Caco-2 (cell line): ENCODE measurements around the gene PEX3. TPM values are rescaled to one million over a fixed set of nuclear protein-coding genes. Genes with fewer than 3 reads are reported as not detected.
A peak's percentile ranks its signal among the peaks of the same experiment; 100 is the strongest.

ENCODE experiments used
- BruUV-seq: library from RNA; stranded (reverse); fragments of 400-500 nt; replicated peaks from 2 replicates; lab custom pipeline; 2021; lab: Mats Ljungman, UMichigan
- CTCF ChIA-PET: fragments of 300-600 bp; sonication (Branson Sonifier 250); formaldehyde crosslinking; loops from one replicate; lab custom pipeline; 2022; ENCODE audit warnings: antibody characterized with exemption; lab: Charles Lee
- POLR2A ChIA-PET: fragments of 300-600 bp; sonication (Branson Sonifier 250); formaldehyde crosslinking; loops from one replicate; lab custom pipeline; 2022; ENCODE audit warnings: antibody characterized with exemption; lab: Charles Lee
- DNase-seq, 2 experiments: peaks; one replicate each; pipeline versions ENCODE4 v3.0.0 to v3.0.0-alpha.2; 2020 to 2022
- H3K27me3 ChIP-seq: replicated peaks from 2 replicates; pipeline ENCODE4 v1.6.0; 2011; ENCODE audit warnings: low read length; ENCODE audit not compliant: control insufficient read depth, insufficient read depth
- H3K36me3 ChIP-seq: 2 replicates; pipeline ENCODE4 v1.5.1; 2011; ENCODE audit warnings: low read length; ENCODE audit not compliant: control insufficient read depth, insufficient read depth
- H3K4me1 ChIP-seq: fragments of 250-450 bp; sonication (Bioruptor Pico); 2 replicates; pipeline ENCODE4 v1.5.1; 2020; ENCODE audit warnings: mild to moderate bottlenecking
- H3K4me3 ChIP-seq: 2 replicates; pipeline ENCODE4 v1.5.1; 2011; ENCODE audit warnings: low read depth, mild to moderate bottlenecking, control low read depth, low read length
- H3K9me3 ChIP-seq: fragments of 250-450 bp; sonication (Bioruptor Pico); 2 replicates; pipeline ENCODE4 v1.5.1; 2020; ENCODE audit warnings: mild to moderate bottlenecking, moderate library complexity
- H3K27ac Mint-ChIP-seq: one replicate; pipeline ENCODE4 v1.8.0; 2022; ENCODE audit warnings: mixed read lengths; ENCODE audit not compliant: unreplicated experiment
- H3K27me3 Mint-ChIP-seq: one replicate; pipeline ENCODE4 v1.8.0; 2022; ENCODE audit warnings: mixed read lengths; ENCODE audit not compliant: insufficient read depth, unreplicated experiment
- H3K36me3 Mint-ChIP-seq: one replicate; pipeline ENCODE4 v1.8.0; 2022; ENCODE audit warnings: mild to moderate bottlenecking, mixed read lengths; ENCODE audit not compliant: insufficient read depth, unreplicated experiment
- H3K4me1 Mint-ChIP-seq: one replicate; pipeline ENCODE4 v1.8.0; 2022; ENCODE audit warnings: low read depth, mixed read lengths; ENCODE audit not compliant: unreplicated experiment
- H3K4me3 Mint-ChIP-seq: one replicate; pipeline ENCODE4 v1.8.0; 2022; ENCODE audit warnings: mild to moderate bottlenecking, moderate library complexity, mixed read lengths; ENCODE audit not compliant: unreplicated experiment
- H3K9me3 Mint-ChIP-seq: one replicate; pipeline ENCODE4 v1.8.0; 2022; ENCODE audit warnings: mixed read lengths; ENCODE audit not compliant: unreplicated experiment
- intact Hi-C: fragments of 100-400 bp; cut with micrococcal nuclease; formaldehyde crosslinking; loops from one replicate; pipeline ENCODE4 v1.10.0; 2022; ENCODE audit not compliant: unreplicated experiment
- total RNA-seq: library from RNA; stranded (reverse); gene quantifications from 2 replicates; pipeline ENCODE4 v1.2.3, GENCODE V29; 2022
- TF ChIP-seq, protein P1 (sequence below), 2 experiments: fragments of 200-600 bp in 1 of 2; IDR thresholded peaks; 1 replicate in 1 of 2; 2 replicates in 1 of 2; pipeline versions ENCODE4 v1.5.1 to v1.8.0; 2011 to 2022; ENCODE audit warnings: antibody characterized with exemption in 1 of 2, control low read depth in 1 of 2, inconsistent platforms in 1 of 2, low read depth in 1 of 2, low read length in 1 of 2, mild to moderate bottlenecking in 1 of 2, moderate library complexity in 1 of 2; ENCODE audit not compliant: insufficient read depth in 1 of 2, severe bottlenecking in 1 of 2, unreplicated experiment in 1 of 2

Gene PEX3
- total RNA-seq, 1 experiment from 2014 or later = 44.6 TPM

DNA sequence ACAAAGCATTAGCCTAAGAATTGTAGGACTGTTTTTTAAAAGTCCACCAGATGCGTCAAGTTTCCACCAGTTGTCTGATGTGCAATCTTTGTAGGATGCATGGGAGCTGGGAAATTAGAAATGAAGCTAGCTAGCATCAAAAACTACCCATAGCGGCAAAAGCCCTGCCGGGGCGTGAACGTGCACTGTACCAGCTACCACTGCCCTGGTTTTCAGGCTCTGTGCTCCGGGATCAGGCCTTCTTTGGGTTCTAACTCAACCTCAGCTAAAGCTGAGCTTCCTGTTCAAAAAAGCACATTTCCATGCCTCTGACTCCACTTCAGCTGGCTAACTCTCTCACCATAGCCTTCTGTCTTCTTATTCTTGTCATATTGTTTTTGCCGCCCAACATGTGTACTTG lies 87.8 kb downstream of the PEX3 start:
- Mint-ChIP-seq H3K4me3 (peak overlapping the region; percentile 75), H3K4me1 (peaks cover 34% of the 10 kb centered on the region), H3K36me3 (peaks cover 16% of the 10 kb centered on the region), H3K27ac (peak overlapping the region; percentile 84), H3K27me3 (no peaks in the 10 kb centered on the region), H3K9me3 (no peaks in the 10 kb centered on the region)
- Histone ChIP-seq H3K9me3 (no peaks in the 10 kb centered on the region), H3K4me3 (peak overlapping the region; percentile 39), H3K27me3 (no peaks in the 10 kb centered on the region), H3K4me1 (peaks cover 61% of the 10 kb centered on the region), H3K36me3 (no peaks in the 10 kb centered on the region)
- no peak for DNase-seq
- intact Hi-C loops = no loop called here
- no TSS peak for BruUV-seq
- ChIA-PET POLR2A (no interaction called here), CTCF (interaction anchor here (1.2 kb wide), 1 partner anchor 37 kb away, joined by 3 read pairs; no protein-coding TSS in a partner anchor)
- TF ChIP-seq, protein P1, sequence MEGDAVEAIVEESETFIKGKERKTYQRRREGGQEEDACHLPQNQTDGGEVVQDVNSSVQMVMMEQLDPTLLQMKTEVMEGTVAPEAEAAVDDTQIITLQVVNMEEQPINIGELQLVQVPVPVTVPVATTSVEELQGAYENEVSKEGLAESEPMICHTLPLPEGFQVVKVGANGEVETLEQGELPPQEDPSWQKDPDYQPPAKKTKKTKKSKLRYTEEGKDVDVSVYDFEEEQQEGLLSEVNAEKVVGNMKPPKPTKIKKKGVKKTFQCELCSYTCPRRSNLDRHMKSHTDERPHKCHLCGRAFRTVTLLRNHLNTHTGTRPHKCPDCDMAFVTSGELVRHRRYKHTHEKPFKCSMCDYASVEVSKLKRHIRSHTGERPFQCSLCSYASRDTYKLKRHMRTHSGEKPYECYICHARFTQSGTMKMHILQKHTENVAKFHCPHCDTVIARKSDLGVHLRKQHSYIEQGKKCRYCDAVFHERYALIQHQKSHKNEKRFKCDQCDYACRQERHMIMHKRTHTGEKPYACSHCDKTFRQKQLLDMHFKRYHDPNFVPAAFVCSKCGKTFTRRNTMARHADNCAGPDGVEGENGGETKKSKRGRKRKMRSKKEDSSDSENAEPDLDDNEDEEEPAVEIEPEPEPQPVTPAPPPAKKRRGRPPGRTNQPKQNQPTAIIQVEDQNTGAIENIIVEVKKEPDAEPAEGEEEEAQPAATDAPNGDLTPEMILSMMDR (IDR thresholded peaks at IDR 0.05; ENCODE audit: insufficient read depth in 1 of 2, low read depth in 1 of 2, low read length in 1 of 2, severe bottlenecking in 1 of 2, unreplicated experiment in 1 of 2) = no peak

DNA sequence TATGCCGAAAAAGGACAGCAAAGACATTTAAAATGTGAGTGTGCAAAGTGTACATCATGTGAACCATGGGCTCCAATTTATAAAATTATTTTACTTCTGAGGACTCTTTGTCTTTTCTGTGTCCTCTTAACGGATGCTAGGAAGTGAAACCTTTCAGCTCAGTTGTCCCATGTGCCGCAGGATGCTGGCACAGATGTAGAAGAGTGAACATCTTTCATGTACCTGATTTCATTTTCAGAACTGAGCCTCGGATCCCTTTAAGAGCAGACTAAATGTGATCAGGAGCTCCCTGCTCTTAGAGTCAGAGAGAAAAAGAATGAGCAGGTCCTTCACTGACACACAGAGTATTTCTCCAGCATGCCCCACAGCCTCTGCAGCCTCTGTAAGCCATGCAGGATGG lies 88.5 kb downstream of the PEX3 start:
- ChIA-PET POLR2A (no interaction called here), CTCF (interaction anchor here (1.2 kb wide), 1 partner anchor 37 kb away, joined by 3 read pairs; no protein-coding TSS in a partner anchor)
- Histone ChIP-seq H3K27me3 (no peaks in the 10 kb centered on the region), H3K9me3 (no peaks in the 10 kb centered on the region), H3K36me3 (no peaks in the 10 kb centered on the region), H3K4me3 (no peak overlapping the region), H3K4me1 (peaks cover 62% of the 10 kb centered on the region)
- H3K4me3 Mint-ChIP-seq = no peak overlapping the region
- intact Hi-C loops = no loop called here
- no peaks in the 10 kb centered on the region for H3K27me3 Mint-ChIP-seq
- peaks cover 40% of the 10 kb centered on the region for H3K4me1 Mint-ChIP-seq
- no peaks in the 10 kb centered on the region for H3K9me3 Mint-ChIP-seq
- no peak overlapping the region for H3K27ac Mint-ChIP-seq
- H3K36me3 Mint-ChIP-seq = peaks cover 16% of the 10 kb centered on the region
- BruUV-seq = no TSS peak
- DNase-seq = no peak
- TF ChIP-seq, protein P1 (IDR thresholded peaks at IDR 0.05; ENCODE audit: insufficient read depth in 1 of 2, low read depth in 1 of 2, low read length in 1 of 2, severe bottlenecking in 1 of 2, unreplicated experiment in 1 of 2) = no peak

DNA sequence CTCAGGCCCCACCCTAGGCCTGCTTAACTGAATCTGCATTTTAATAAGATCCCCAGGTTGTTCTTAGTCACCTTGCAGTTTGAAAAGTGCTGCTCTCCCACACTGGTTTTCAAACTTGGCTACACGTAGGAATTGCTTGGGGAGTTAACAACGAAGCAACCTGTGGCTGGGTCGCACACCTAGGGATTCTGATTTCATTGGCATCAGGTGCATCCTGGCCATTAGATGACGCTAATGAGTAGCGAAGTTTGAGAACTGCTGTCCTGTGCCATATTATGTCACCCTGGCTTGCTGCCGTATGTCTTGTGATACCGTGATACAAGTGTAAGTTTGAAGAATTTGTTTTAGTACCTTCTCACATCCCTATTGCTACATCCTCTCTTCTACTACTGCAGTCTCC lies 89.1 kb downstream of the PEX3 start:
- TF ChIP-seq, protein P1 (IDR thresholded peaks at IDR 0.05; ENCODE audit: insufficient read depth in 1 of 2, low read depth in 1 of 2, low read length in 1 of 2, severe bottlenecking in 1 of 2, unreplicated experiment in 1 of 2) = no peak
- intact Hi-C loops = no loop called here
- Mint-ChIP-seq H3K4me1 (peaks cover 42% of the 10 kb centered on the region), H3K27me3 (no peaks in the 10 kb centered on the region), H3K4me3 (no peak overlapping the region), H3K27ac (no peak overlapping the region), H3K9me3 (no peaks in the 10 kb centered on the region), H3K36me3 (peaks cover 16% of the 10 kb centered on the region)
- peaks cover 62% of the 10 kb centered on the region for H3K4me1 ChIP-seq
- ChIA-PET CTCF (no interaction called here), POLR2A (no interaction called here)
- H3K4me3 ChIP-seq = no peak overlapping the region
- H3K36me3 ChIP-seq = no peaks in the 10 kb centered on the region
- DNase-seq = no peak
- H3K9me3 ChIP-seq = no peaks in the 10 kb centered on the region
- H3K27me3 ChIP-seq = no peaks in the 10 kb centered on the region
- no TSS peak for BruUV-seq
